ENCODE data around the gene SSH2.

GRCh38 chr17:29847527-29848400 is 82.3 kb downstream of the SSH2 start:
- TF ChIP-seq CTCF (IDR thresholded peaks at IDR 0.05) (no peak), POLR2AphosphoS5 (IDR thresholded peaks at IDR 0.05) (no peak)
